Panc1 (cell line): ENCODE measurements around the gene RAC2. TPM values are rescaled to one million over a fixed set of nuclear protein-coding genes. Genes with fewer than 3 reads are reported as not detected.
A peak's percentile ranks its signal among the peaks of the same experiment; 100 is the strongest.

ENCODE experiments used
- ATAC-seq: fragments of 200-7000 bp; cut with Tn5 transposase; 2 replicates; pipeline ENCODE4 v1.9.1; 2020; ENCODE audit warnings: mild to moderate bottlenecking, moderate library complexity
- BruUV-seq: library from RNA; stranded (reverse); fragments of 400-500 nt; replicated peaks from 2 replicates; lab custom pipeline; 2021; lab: Mats Ljungman, UMichigan
- CTCF ChIA-PET: fragments of 300-600 bp; sonication (Branson Sonifier 250); formaldehyde crosslinking; loops from one replicate; lab custom pipeline; 2022; ENCODE audit warnings: antibody characterized with exemption; lab: Charles Lee
- POLR2A ChIA-PET: fragments of 300-600 bp; sonication (Branson Sonifier 250); formaldehyde crosslinking; loops from one replicate; lab custom pipeline; 2022; ENCODE audit warnings: antibody characterized with exemption; lab: Charles Lee
- DNase-seq: peaks from one replicate; pipeline ENCODE4 v3.0.0-alpha.2; 2010; ENCODE audit warnings: low read depth, low spot score
- H3K27ac ChIP-seq: 2 replicates; pipeline ENCODE4 v1.5.1; 2011; ENCODE audit warnings: mild to moderate bottlenecking, low read length, inconsistent platforms
- H3K27me3 ChIP-seq: fragments of 200-500 bp; sonication (Bioruptor generic); 2 replicates; pipeline ENCODE4 v1.6.0; 2014; ENCODE audit warnings: low read length, inconsistent platforms; ENCODE audit not compliant: control insufficient read depth, insufficient read depth
- H3K36me3 ChIP-seq: fragments of 200-500 bp; sonication (Bioruptor generic); 2 replicates; pipeline ENCODE4 v1.5.1; 2014; ENCODE audit warnings: inconsistent platforms, mild to moderate bottlenecking, low read length, moderate library complexity; ENCODE audit not compliant: control insufficient read depth, insufficient read depth
- H3K4me1 ChIP-seq: 2 replicates; pipeline ENCODE4 v1.5.1; 2011; ENCODE audit warnings: inconsistent platforms, mild to moderate bottlenecking, low read length, moderate library complexity; ENCODE audit not compliant: control insufficient read depth, insufficient read depth
- H3K4me3 ChIP-seq, 2 experiments: 2 replicates each; pipeline ENCODE4 v1.5.1; 2011 to 2012; ENCODE audit warnings: low read depth in 2 of 2, low read length in 2 of 2, mild to moderate bottlenecking in 2 of 2, inconsistent platforms in 1 of 2, moderate library complexity in 1 of 2
- H3K9me3 ChIP-seq: fragments of 200-500 bp; sonication (Bioruptor generic); 2 replicates; pipeline ENCODE4 v1.5.1; 2014; ENCODE audit warnings: low read depth, mild to moderate bottlenecking, inconsistent platforms, low read length, moderate library complexity; ENCODE audit not compliant: control insufficient read depth, insufficient read depth
- POLR2AphosphoS5 ChIP-seq: IDR thresholded peaks from 2 replicates; pipeline ENCODE4 v1.6.1; 2012; ENCODE audit warnings: mild to moderate bottlenecking, low read depth, low read length, moderate library complexity
- SIN3A ChIP-seq: IDR thresholded peaks from 2 replicates; pipeline ENCODE4 v1.6.1; 2012; ENCODE audit warnings: low read depth, mild to moderate bottlenecking, low read length, moderate library complexity, borderline replicate concordance; ENCODE audit not compliant: insufficient read depth
- TCF7L2 ChIP-seq: IDR thresholded peaks from 2 replicates; pipeline ENCODE4 v1.6.1; 2011; ENCODE audit warnings: mild to moderate bottlenecking, low read depth, low read length, inconsistent platforms
- in situ Hi-C: cut with HindIII; loops from 2 replicates; pipeline ENCODE4 v1.10.0; 2016; ENCODE audit warnings: low sequenced_read_pairs, low pct_unique_long_range_greater_than_20kb
- intact Hi-C: fragments of 100-400 bp; cut with micrococcal nuclease; formaldehyde crosslinking; loops from one replicate; pipeline ENCODE4 v1.10.0; 2022; ENCODE audit not compliant: unreplicated experiment
- total RNA-seq: library from RNA; stranded (reverse); gene quantifications from one replicate; pipeline ENCODE4 v1.2.1, GENCODE V29; 2021; ENCODE audit not compliant: unreplicated experiment
- TF ChIP-seq, protein P1 (sequence below): fragments of 450-650 bp; IDR thresholded peaks from 2 replicates; pipeline ENCODE4 v1.5.1; 2017; ENCODE audit warnings: mild to moderate bottlenecking
- TF ChIP-seq, protein P2 (sequence below), 2 experiments: IDR thresholded peaks; 2 replicates each; pipeline ENCODE4 v1.6.1; 2011 to 2012; ENCODE audit warnings: low read depth in 2 of 2, control low read depth in 1 of 2, low read length in 1 of 2, mild to moderate bottlenecking in 1 of 2, moderate library complexity in 1 of 2; ENCODE audit not compliant: insufficient read depth in 1 of 2

RAC2 gene
- total RNA-seq, 1 experiment from 2014 or later: 1.5 TPM

DNA sequence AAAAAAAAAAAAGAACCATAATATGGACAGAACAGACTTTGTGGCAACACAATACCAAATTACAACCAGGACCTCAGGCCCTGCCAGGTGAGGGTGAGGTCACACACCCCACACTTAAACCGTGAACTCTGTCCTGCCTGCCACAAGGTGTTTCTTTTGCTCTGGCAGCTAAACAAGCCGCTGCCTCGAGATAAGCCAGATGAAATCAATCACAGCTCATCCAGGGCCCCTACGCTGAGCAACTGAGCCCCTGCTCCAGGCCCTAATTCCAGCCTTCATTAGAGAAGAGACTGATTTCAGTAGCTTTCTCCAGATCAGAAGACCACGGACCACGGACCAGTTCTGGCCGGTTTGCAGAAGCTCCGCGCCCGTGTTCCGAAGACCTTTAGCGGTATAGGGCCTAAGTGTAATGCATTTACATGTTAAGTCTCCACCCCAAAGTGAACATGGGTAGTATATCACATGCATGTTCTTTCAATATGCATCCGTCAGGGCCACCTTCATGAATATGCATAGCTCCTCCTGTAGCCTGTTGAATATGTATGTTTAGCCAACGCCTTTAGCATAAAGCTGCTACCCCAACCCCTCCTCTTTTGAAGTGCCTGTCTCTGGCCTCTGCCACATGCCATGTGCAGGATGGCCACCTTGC lies 14.8 kb upstream of the RAC2 start:
- Histone ChIP-seq H3K36me3 (no peaks in the 10 kb centered on the region), H3K27ac (no peak overlapping the region; the same call in 1 of the 2 replicates), H3K27me3 (no peaks in the 10 kb centered on the region), H3K9me3 (peaks cover 3% of the 10 kb centered on the region; the same call in 1 of the 2 replicates), H3K4me3 (no peak overlapping the region), H3K4me1 (peaks cover 19% of the 10 kb centered on the region)
- intact Hi-C loops (no loop called here), in situ Hi-C loops (no loop called here)
- ATAC-seq (0 out of 2 replicates have a peak, but pooled peaks have one; percentile 28), DNase-seq (no peak)
- TF ChIP-seq SIN3A (no peak), TCF7L2 (no peak), POLR2AphosphoS5 (no peak)
- TF ChIP-seq, protein P1, sequence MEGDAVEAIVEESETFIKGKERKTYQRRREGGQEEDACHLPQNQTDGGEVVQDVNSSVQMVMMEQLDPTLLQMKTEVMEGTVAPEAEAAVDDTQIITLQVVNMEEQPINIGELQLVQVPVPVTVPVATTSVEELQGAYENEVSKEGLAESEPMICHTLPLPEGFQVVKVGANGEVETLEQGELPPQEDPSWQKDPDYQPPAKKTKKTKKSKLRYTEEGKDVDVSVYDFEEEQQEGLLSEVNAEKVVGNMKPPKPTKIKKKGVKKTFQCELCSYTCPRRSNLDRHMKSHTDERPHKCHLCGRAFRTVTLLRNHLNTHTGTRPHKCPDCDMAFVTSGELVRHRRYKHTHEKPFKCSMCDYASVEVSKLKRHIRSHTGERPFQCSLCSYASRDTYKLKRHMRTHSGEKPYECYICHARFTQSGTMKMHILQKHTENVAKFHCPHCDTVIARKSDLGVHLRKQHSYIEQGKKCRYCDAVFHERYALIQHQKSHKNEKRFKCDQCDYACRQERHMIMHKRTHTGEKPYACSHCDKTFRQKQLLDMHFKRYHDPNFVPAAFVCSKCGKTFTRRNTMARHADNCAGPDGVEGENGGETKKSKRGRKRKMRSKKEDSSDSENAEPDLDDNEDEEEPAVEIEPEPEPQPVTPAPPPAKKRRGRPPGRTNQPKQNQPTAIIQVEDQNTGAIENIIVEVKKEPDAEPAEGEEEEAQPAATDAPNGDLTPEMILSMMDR: no peak
- TF ChIP-seq, protein P2, sequence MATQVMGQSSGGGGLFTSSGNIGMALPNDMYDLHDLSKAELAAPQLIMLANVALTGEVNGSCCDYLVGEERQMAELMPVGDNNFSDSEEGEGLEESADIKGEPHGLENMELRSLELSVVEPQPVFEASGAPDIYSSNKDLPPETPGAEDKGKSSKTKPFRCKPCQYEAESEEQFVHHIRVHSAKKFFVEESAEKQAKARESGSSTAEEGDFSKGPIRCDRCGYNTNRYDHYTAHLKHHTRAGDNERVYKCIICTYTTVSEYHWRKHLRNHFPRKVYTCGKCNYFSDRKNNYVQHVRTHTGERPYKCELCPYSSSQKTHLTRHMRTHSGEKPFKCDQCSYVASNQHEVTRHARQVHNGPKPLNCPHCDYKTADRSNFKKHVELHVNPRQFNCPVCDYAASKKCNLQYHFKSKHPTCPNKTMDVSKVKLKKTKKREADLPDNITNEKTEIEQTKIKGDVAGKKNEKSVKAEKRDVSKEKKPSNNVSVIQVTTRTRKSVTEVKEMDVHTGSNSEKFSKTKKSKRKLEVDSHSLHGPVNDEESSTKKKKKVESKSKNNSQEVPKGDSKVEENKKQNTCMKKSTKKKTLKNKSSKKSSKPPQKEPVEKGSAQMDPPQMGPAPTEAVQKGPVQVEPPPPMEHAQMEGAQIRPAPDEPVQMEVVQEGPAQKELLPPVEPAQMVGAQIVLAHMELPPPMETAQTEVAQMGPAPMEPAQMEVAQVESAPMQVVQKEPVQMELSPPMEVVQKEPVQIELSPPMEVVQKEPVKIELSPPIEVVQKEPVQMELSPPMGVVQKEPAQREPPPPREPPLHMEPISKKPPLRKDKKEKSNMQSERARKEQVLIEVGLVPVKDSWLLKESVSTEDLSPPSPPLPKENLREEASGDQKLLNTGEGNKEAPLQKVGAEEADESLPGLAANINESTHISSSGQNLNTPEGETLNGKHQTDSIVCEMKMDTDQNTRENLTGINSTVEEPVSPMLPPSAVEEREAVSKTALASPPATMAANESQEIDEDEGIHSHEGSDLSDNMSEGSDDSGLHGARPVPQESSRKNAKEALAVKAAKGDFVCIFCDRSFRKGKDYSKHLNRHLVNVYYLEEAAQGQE (IDR thresholded peaks at IDR 0.05; ENCODE audit: insufficient read depth in 1 of 2, low read depth in 2 of 2, low read length in 1 of 2): no peak
- ChIA-PET POLR2A (no interaction called here), CTCF (interaction anchor here (0.6 to 1.6 kb wide), 3 partner anchors 61 to 200 kb away, joined by 3 to 4 read pairs (median 3); no protein-coding TSS in a partner anchor)
- no TSS peak for BruUV-seq

DNA sequence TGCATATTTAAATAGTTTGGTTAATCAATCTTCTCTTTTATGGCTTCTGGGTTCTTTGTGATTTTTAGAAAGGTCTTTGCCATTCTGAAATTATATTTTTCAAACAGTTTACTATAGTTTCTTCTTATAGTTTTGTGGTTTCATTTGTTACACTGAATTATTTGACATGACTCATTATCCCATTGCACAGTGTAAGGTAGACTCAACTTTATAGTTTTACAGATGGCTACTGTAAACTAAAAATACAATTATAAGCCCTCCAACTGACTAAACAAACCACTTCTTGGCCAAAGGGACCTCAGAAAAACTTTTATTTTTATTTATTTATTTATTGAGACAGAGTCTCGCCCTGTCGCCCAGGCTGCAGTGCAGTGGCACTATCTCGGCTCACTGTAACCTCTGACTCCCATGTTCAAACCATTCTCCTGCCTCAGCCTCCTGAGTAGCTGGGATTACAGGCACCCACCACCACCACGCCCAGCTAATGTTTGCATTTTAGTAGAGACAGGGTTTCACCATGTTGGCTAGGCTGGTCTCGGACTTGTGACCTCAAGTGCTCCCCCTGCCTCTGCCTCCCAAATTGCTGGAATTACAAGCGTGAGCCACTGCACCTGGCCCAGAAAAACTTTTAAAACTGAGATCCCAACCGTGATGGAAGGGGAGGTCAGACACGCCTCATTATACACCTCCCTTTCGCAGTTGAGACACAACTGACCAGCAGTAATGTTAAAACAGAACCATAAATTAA lies 14.1 kb upstream of the RAC2 start:
- Histone ChIP-seq H3K4me3 (no peak overlapping the region), H3K9me3 (no peaks in the 10 kb centered on the region), H3K27ac (no peak overlapping the region), H3K36me3 (no peaks in the 10 kb centered on the region), H3K27me3 (no peaks in the 10 kb centered on the region), H3K4me1 (peaks cover 19% of the 10 kb centered on the region)
- intact Hi-C loops (no loop called here), in situ Hi-C loops (no loop called here)
- TF ChIP-seq SIN3A (no peak), TCF7L2 (no peak), POLR2AphosphoS5 (no peak)
- TF ChIP-seq, protein P2 (IDR thresholded peaks at IDR 0.05; ENCODE audit: insufficient read depth in 1 of 2, low read depth in 2 of 2, low read length in 1 of 2): no peak
- TF ChIP-seq, protein P1: no peak
- ChIA-PET CTCF (interaction anchor here (1.6 kb wide), 1 partner anchor 60 kb away, joined by 3 read pairs; no protein-coding TSS in a partner anchor), POLR2A (no interaction called here)
- BruUV-seq: no TSS peak
- DNase-seq: no peak
- no peak for ATAC-seq
